Neural cell (in vitro differentiated cells): ENCODE results near the gene TCFL5. TPM values are rescaled to one million over a fixed set of nuclear protein-coding genes. Genes with fewer than 3 reads are reported as not detected.

Experiments
- H2AFZ ChIP-seq: fragments of 200-600, 300-800 bp; sonication (generic), shearing (Covaris generic); 2 replicates; pipeline ENCODE4 v1.6.0; 2014; ENCODE audit warnings: low read depth, mild to moderate bottlenecking, antibody characterized with exemption, low read length, moderate library complexity
- H3F3A ChIP-seq: fragments of 200-600 bp; shearing (Covaris generic); 2 replicates; pipeline ENCODE4 v1.6.1; 2016; ENCODE audit warnings: mild to moderate bottlenecking, moderate library complexity, mixed read lengths, antibody characterized with exemption, low read length; ENCODE audit not compliant: insufficient read depth, poor library complexity, severe bottlenecking
- H3K27ac ChIP-seq: fragments of 200-600, 300-800 bp; sonication (generic), shearing (Covaris generic); 2 replicates; pipeline ENCODE4 v1.5.1; 2014; ENCODE audit warnings: mild to moderate bottlenecking, low read length, moderate library complexity
- H3K27me3 ChIP-seq: fragments of 300-800, 200-600 bp; sonication (generic), shearing (Covaris generic); 2 replicates; pipeline ENCODE4 v1.6.0; 2014; ENCODE audit warnings: mild to moderate bottlenecking, low read depth, low read length, moderate library complexity; ENCODE audit not compliant: insufficient read depth
- H3K36me3 ChIP-seq: fragments of 300-800, 200-600 bp; sonication (generic), shearing (Covaris generic); 2 replicates; pipeline ENCODE4 v1.5.1; 2014; ENCODE audit warnings: mild to moderate bottlenecking, antibody characterized with exemption, low read length, moderate library complexity; ENCODE audit not compliant: insufficient read depth
- H3K4me2 ChIP-seq: fragments of 300-800, 200-600 bp; sonication (generic), shearing (Covaris generic); 2 replicates; pipeline ENCODE4 v1.6.0; 2014; ENCODE audit warnings: mild to moderate bottlenecking, low read length
- H3K4me3 ChIP-seq: fragments of 300-800, 200-600 bp; sonication (generic), shearing (Covaris generic); 2 replicates; pipeline ENCODE4 v1.5.1; 2014; ENCODE audit warnings: mild to moderate bottlenecking, low read length, moderate library complexity
- H3K79me2 ChIP-seq: fragments of 200-600 bp; shearing (Covaris generic); replicated peaks from 2 replicates; pipeline ENCODE4 v1.6.0; 2014; ENCODE audit warnings: mild to moderate bottlenecking, low read length, moderate library complexity; ENCODE audit not compliant: insufficient read depth
- H3K9ac ChIP-seq: fragments of 300-800, 200-600 bp; sonication (generic), shearing (Covaris generic); 2 replicates; pipeline ENCODE4 v1.6.1; 2016; ENCODE audit warnings: mild to moderate bottlenecking, low read length, mixed read lengths
- H3K9me2 ChIP-seq: fragments of 200-600 bp; shearing (Covaris generic); 2 replicates; pipeline ENCODE4 v1.6.1; 2016; ENCODE audit warnings: mild to moderate bottlenecking, low read length, mixed read lengths; ENCODE audit not compliant: insufficient read depth
- H3K9me3 ChIP-seq: fragments of 200-600, 300-800 bp; sonication (generic), shearing (Covaris generic); 2 replicates; pipeline ENCODE4 v1.6.1; 2016; ENCODE audit warnings: mild to moderate bottlenecking, mixed run types, low read length, moderate library complexity, mixed read lengths
- H4K20me1 ChIP-seq: fragments of 200-600 bp; shearing (Covaris generic); 2 replicates; pipeline ENCODE4 v1.6.1; 2016; ENCODE audit warnings: mild to moderate bottlenecking, mixed run types; ENCODE audit not compliant: insufficient read depth
- CTCF ChIP-seq: fragments of 450-650 bp; IDR thresholded peaks from 2 replicates; pipeline ENCODE4 v1.5.1; 2014; ENCODE audit warnings: antibody characterized with exemption, mild to moderate bottlenecking, moderate library complexity; ENCODE audit not compliant: poor library complexity, severe bottlenecking
- EP300 ChIP-seq: fragments of 450-650 bp; conservative IDR thresholded peaks from 2 replicates; pipeline ENCODE4 v1.6.1; 2014; ENCODE audit warnings: antibody characterized with exemption, mild to moderate bottlenecking, moderate library complexity; ENCODE audit not compliant: poor library complexity, severe bottlenecking
- EZH2 ChIP-seq: fragments of 200-600, 300-800 bp; shearing (Covaris generic), sonication (generic); IDR thresholded peaks from 2 replicates; pipeline ENCODE4 v1.6.1; 2014; ENCODE audit warnings: antibody characterized with exemption, low read length, borderline replicate concordance, mild to moderate bottlenecking; ENCODE audit not compliant: insufficient read depth, poor library complexity, severe bottlenecking
- MXI1 ChIP-seq: fragments of 450-650 bp; conservative IDR thresholded peaks from 2 replicates; pipeline ENCODE4 v1.6.1; 2014; ENCODE audit warnings: antibody characterized with exemption, mild to moderate bottlenecking; ENCODE audit not compliant: poor library complexity, severe bottlenecking
- POLR2AphosphoS5 ChIP-seq: IDR thresholded peaks from 2 replicates; pipeline ENCODE4 v1.6.1; 2012
- RAD21 ChIP-seq: fragments of 450-650 bp; conservative IDR thresholded peaks from 2 replicates; pipeline ENCODE4 v1.6.1; 2014; ENCODE audit warnings: antibody characterized with exemption, mild to moderate bottlenecking, moderate library complexity
- SMC3 ChIP-seq: fragments of 450-650 bp; conservative IDR thresholded peaks from 2 replicates; pipeline ENCODE4 v1.6.1; 2014; ENCODE audit warnings: antibody characterized with exemption, mild to moderate bottlenecking, moderate library complexity; ENCODE audit not compliant: poor library complexity
- TAF1 ChIP-seq: IDR thresholded peaks from 2 replicates; pipeline ENCODE4 v1.6.1; 2012; ENCODE audit warnings: low read depth
- polyA plus RNA-seq: library from polyadenylated mRNA; depleted of rRNA; stranded (reverse); fragments of >200 nt; gene quantifications from 2 replicates; pipeline ENCODE4 v1.2.3, GENCODE V29; 2014
- TF ChIP-seq, protein P1 (sequence below): IDR thresholded peaks from 2 replicates; pipeline ENCODE4 v1.6.1; 2012; ENCODE audit warnings: borderline replicate concordance

TCFL5 gene
- polyA plus RNA-seq, 1 donor from 2014 or later: 9.8 TPM

GRCh38 chr20:62876902-62877816 lies 15.5 kb upstream of the TCFL5 start:
- H3F3A ChIP-seq: no peaks in the 10 kb centered on the region
- H3K9ac ChIP-seq: no peak overlapping the region
- TF ChIP-seq EZH2 (no peak), POLR2AphosphoS5 (no peak), SMC3 (no peak), RAD21 (no peak), MXI1 (no peak), EP300 (no peak), CTCF (no peak), TAF1 (no peak)
- TF ChIP-seq, protein P1, sequence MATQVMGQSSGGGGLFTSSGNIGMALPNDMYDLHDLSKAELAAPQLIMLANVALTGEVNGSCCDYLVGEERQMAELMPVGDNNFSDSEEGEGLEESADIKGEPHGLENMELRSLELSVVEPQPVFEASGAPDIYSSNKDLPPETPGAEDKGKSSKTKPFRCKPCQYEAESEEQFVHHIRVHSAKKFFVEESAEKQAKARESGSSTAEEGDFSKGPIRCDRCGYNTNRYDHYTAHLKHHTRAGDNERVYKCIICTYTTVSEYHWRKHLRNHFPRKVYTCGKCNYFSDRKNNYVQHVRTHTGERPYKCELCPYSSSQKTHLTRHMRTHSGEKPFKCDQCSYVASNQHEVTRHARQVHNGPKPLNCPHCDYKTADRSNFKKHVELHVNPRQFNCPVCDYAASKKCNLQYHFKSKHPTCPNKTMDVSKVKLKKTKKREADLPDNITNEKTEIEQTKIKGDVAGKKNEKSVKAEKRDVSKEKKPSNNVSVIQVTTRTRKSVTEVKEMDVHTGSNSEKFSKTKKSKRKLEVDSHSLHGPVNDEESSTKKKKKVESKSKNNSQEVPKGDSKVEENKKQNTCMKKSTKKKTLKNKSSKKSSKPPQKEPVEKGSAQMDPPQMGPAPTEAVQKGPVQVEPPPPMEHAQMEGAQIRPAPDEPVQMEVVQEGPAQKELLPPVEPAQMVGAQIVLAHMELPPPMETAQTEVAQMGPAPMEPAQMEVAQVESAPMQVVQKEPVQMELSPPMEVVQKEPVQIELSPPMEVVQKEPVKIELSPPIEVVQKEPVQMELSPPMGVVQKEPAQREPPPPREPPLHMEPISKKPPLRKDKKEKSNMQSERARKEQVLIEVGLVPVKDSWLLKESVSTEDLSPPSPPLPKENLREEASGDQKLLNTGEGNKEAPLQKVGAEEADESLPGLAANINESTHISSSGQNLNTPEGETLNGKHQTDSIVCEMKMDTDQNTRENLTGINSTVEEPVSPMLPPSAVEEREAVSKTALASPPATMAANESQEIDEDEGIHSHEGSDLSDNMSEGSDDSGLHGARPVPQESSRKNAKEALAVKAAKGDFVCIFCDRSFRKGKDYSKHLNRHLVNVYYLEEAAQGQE: no peak
- H3K9me2 ChIP-seq: no peaks in the 10 kb centered on the region
- H3K36me3 ChIP-seq: no peaks in the 10 kb centered on the region
- no peaks in the 10 kb centered on the region for H4K20me1 ChIP-seq
- no peaks in the 10 kb centered on the region for H3K27me3 ChIP-seq
- no peak overlapping the region for H3K27ac ChIP-seq
- H3K9me3 ChIP-seq: no peaks in the 10 kb centered on the region
- H3K4me3 ChIP-seq: no peak overlapping the region
- no peak overlapping the region for H3K4me2 ChIP-seq
- H2AFZ ChIP-seq: no peak overlapping the region
- no peaks in the 10 kb centered on the region for H3K79me2 ChIP-seq

- Histone ChIP-seq H3K27ac (no peak overlapping the region), H3K4me2 (no peak overlapping the region), H3K9ac (no peak overlapping the region)
Observed at GRCh38 chr20:62876501-62876901, 14.9 kb upstream of the TCFL5 start.

More at GRCh38 chr20:62876501-62876901, 14.9 kb upstream of the TCFL5 start:
- no peaks in the 10 kb centered on the region for H4K20me1 ChIP-seq
- H3K9me3 ChIP-seq: no peaks in the 10 kb centered on the region
- no peaks in the 10 kb centered on the region for H3K36me3 ChIP-seq
- no peaks in the 10 kb centered on the region for H3K79me2 ChIP-seq
- H3K9me2 ChIP-seq: no peaks in the 10 kb centered on the region
- H3K4me3 ChIP-seq: no peak overlapping the region
- H3K27me3 ChIP-seq: no peaks in the 10 kb centered on the region
- H2AFZ ChIP-seq: no peak overlapping the region
- no peak for TF ChIP-seq RAD21
- TF ChIP-seq TAF1: no peak
- no peak for TF ChIP-seq MXI1
- no peak for TF ChIP-seq EP300
- TF ChIP-seq CTCF: no peak
- no peak for TF ChIP-seq SMC3
- no peaks in the 10 kb centered on the region for H3F3A ChIP-seq
